ENCODE results near the gene AGTR1.

The AGTR1 gene

DNA sequence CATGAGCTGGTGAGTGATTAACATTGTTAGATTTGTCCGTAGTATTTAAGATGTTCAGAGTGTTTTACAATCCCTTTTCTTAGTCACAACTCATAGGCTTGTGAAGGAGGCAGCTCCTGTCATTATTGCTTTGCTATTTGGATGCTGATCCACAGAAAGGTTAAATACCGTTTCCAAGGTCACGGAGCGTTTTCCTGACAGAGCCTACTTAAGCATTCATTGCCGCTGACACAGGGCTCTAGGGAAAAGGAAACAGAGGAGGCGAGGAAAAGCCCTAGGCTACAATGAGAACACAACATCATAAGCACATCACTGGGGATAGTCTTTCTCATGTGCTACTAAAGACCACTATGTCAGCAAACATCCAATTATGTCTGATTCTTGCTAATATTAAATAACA, 91.4 kb downstream of the AGTR1 start:
- Histone ChIP-seq H3K4me3 (ENCODE audit: low read depth, low read length) (no peak overlapping the region), H3K4me2 (ENCODE audit: low read length) (no peak overlapping the region), H3K27ac (no peak overlapping the region), H3K27me3 (ENCODE audit: control insufficient read depth, insufficient read depth, low read length) (no peaks in the 10 kb centered on the region), H2AFZ (no peak overlapping the region), H3K9ac (no peak overlapping the region), H3K4me1 (no peaks in the 10 kb centered on the region), H3K36me3 (ENCODE audit: control insufficient read depth, insufficient read depth, low read length) (no peaks in the 10 kb centered on the region), H3K9me3 (ENCODE audit: control insufficient read depth, low read length) (no peaks in the 10 kb centered on the region), H3K79me2 (no peaks in the 10 kb centered on the region)
- TF ChIP-seq, protein P1, sequence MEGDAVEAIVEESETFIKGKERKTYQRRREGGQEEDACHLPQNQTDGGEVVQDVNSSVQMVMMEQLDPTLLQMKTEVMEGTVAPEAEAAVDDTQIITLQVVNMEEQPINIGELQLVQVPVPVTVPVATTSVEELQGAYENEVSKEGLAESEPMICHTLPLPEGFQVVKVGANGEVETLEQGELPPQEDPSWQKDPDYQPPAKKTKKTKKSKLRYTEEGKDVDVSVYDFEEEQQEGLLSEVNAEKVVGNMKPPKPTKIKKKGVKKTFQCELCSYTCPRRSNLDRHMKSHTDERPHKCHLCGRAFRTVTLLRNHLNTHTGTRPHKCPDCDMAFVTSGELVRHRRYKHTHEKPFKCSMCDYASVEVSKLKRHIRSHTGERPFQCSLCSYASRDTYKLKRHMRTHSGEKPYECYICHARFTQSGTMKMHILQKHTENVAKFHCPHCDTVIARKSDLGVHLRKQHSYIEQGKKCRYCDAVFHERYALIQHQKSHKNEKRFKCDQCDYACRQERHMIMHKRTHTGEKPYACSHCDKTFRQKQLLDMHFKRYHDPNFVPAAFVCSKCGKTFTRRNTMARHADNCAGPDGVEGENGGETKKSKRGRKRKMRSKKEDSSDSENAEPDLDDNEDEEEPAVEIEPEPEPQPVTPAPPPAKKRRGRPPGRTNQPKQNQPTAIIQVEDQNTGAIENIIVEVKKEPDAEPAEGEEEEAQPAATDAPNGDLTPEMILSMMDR (IDR thresholded peaks at IDR 0.05), result no peak

DNA sequence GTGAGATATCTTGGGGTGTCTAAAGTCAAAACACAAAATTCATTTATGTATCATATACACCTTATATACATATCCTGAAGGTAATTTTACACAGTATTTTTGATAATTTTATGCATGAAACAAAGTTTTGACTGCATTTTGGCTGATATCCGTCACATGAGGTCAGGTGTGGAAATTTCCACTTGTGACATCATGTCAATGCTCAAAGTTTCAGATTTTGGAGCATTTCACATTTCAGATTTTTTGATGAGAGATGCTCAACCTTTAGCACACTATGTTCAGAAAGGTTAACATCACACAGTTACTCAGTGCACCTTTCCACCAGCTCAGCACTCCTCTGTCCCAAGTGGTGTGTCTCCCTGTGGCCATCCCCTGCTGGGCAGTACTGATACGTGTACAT, 92.2 kb downstream of the AGTR1 start:
- Histone ChIP-seq H3K27me3 (ENCODE audit: control insufficient read depth, insufficient read depth, low read length) (no peaks in the 10 kb centered on the region), H2AFZ (no peak overlapping the region), H3K79me2 (no peaks in the 10 kb centered on the region), H3K4me2 (ENCODE audit: low read length) (no peak overlapping the region), H3K9me3 (ENCODE audit: control insufficient read depth, low read length) (no peaks in the 10 kb centered on the region), H3K4me1 (no peaks in the 10 kb centered on the region), H3K36me3 (ENCODE audit: control insufficient read depth, insufficient read depth, low read length) (no peaks in the 10 kb centered on the region), H3K9ac (no peak overlapping the region), H3K4me3 (ENCODE audit: low read depth, low read length) (no peak overlapping the region), H3K27ac (no peak overlapping the region)
- TF ChIP-seq, protein P1 (IDR thresholded peaks at IDR 0.05), result no peak

DNA sequence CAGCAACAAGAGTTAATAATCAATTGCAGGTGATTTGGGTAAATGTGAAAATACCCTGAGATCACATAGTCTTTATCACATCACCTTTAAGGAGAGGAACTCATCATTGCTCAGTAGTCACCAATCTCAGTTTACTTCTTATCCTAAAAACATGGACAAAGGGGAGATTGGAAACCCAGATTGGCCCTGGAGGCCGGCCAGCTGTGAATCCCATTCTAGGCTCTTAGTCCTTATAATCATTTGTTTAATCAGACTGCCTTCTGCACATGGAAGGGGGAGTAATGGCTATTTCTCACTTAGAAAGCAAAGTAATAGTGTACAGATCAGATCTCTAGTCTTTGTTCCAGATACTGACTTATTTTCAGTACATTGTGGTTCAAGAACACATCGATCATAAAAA, 92.7 kb downstream of the AGTR1 start:
- H3K36me3 ChIP-seq (ENCODE audit: control insufficient read depth, insufficient read depth, low read length), result no peaks in the 10 kb centered on the region
- no peaks in the 10 kb centered on the region for H3K27me3 ChIP-seq (ENCODE audit: control insufficient read depth, insufficient read depth, low read length)
- no peak overlapping the region for H3K4me3 ChIP-seq (ENCODE audit: low read depth, low read length)
- no peak overlapping the region for H3K9ac ChIP-seq
- TF ChIP-seq, protein P1 (IDR thresholded peaks at IDR 0.05), result no peak
- H3K79me2 ChIP-seq, result no peaks in the 10 kb centered on the region
- H3K4me2 ChIP-seq (ENCODE audit: low read length), result no peak overlapping the region
- H3K9me3 ChIP-seq (ENCODE audit: control insufficient read depth, low read length), result no peaks in the 10 kb centered on the region
- H3K4me1 ChIP-seq, result no peaks in the 10 kb centered on the region
- H2AFZ ChIP-seq, result no peak overlapping the region
- H3K27ac ChIP-seq, result no peak overlapping the region

DNA sequence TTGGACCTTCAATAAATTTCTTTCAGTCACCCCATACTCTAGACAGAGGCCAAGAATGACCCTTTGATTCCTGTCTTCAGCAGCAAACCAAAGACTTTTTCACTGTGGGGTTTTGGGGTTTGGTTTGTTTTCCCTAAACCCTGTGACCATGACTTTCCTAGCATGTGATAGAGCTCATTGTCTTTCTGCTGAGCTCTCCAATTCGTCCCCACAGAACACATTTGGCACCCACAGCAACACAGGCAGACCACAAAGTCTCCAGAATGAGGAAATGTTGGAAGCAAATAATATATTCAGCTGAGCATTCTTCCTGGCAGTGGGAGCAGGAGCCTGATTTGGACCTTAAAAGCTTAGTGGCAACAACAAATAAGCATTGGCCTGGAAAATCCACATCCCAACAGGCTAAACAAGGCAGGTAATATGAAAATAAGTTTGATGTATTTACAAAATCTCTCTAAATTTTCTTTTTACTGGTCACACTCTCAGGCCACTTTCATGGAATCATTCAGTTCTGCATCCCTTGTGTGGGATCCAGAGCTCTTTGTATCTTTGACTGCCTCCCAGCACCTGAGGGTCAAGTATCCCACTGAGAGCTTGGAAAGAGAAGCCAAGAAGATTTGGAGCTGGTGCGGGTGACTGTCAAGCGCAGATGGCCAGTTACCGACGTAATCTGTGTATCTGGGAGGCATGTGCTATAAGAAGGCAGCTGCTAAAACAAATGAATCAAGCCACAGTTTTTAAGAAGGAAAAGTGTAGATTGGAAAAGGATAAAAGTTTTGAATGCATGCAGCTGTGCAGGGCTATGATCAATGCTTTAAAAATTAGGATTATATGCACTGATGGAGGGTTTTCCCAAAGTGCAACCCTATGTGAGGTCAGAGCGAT, 93.4 kb downstream of the AGTR1 start:
- H2AFZ ChIP-seq, result no peak overlapping the region
- no peaks in the 10 kb centered on the region for H3K9me3 ChIP-seq (ENCODE audit: control insufficient read depth, low read length)
- no peaks in the 10 kb centered on the region for H3K36me3 ChIP-seq (ENCODE audit: control insufficient read depth, insufficient read depth, low read length)
- H3K27ac ChIP-seq, result no peak overlapping the region
- no peaks in the 10 kb centered on the region for H3K27me3 ChIP-seq (ENCODE audit: control insufficient read depth, insufficient read depth, low read length)
- H3K4me1 ChIP-seq, result no peaks in the 10 kb centered on the region
- H3K4me3 ChIP-seq (ENCODE audit: low read depth, low read length), result no peak overlapping the region
- no peak overlapping the region for H3K4me2 ChIP-seq (ENCODE audit: low read length)
- no peak overlapping the region for H3K9ac ChIP-seq
- TF ChIP-seq, protein P1 (IDR thresholded peaks at IDR 0.05), result no peak
- no peaks in the 10 kb centered on the region for H3K79me2 ChIP-seq

DNA sequence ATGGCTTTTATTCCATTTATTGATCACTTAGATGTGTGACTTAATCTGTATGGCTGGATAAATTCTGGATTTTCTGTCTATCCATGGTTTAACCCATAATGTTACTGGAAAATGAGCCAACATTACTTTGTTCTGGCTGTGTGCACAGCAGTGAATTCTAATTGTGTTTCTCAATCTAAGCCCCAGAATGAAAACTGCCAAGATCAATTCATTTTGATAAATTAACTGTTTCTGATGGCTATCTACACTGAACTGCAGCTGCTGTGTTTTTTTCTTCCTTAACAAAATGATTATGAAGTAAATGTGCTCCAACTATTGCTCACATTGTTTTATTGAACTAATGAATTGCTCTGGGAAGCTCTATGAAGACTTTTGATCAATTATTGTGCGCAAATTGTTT, 94.2 kb downstream of the AGTR1 start:
- H2AFZ ChIP-seq, result no peak overlapping the region
- TF ChIP-seq, protein P1 (IDR thresholded peaks at IDR 0.05), result no peak

More for the DNA sequence above, 94.2 kb downstream of the AGTR1 start:
- H3K27me3 ChIP-seq (ENCODE audit: control insufficient read depth, insufficient read depth, low read length), result no peaks in the 10 kb centered on the region
- no peak overlapping the region for H3K27ac ChIP-seq
- H3K9me3 ChIP-seq (ENCODE audit: control insufficient read depth, low read length), result no peaks in the 10 kb centered on the region
- H3K4me2 ChIP-seq (ENCODE audit: low read length), result no peak overlapping the region
- H3K36me3 ChIP-seq (ENCODE audit: control insufficient read depth, insufficient read depth, low read length), result no peaks in the 10 kb centered on the region
- H3K4me1 ChIP-seq, result no peaks in the 10 kb centered on the region
- H3K9ac ChIP-seq, result no peak overlapping the region
- H3K79me2 ChIP-seq, result no peaks in the 10 kb centered on the region
- H3K4me3 ChIP-seq (ENCODE audit: low read depth, low read length), result no peak overlapping the region
